Muscle of arm (tissue), 12 donors: Measurements from ENCODE around the gene RBM4B. TPM values are rescaled to one million over a fixed set of nuclear protein-coding genes. Genes with fewer than 3 reads are reported as not detected.
"Not testable (repeated sequence)": the region's sequence is repeated elsewhere in the genome, so short reads cannot be mapped to it uniquely, and the experiment has no call there.

Source experiments
- DNase-seq: peaks from one replicate; pipeline ENCODE4 v3.0.0-alpha.2; 2013
- polyA plus RNA-seq, 12 donors: library from polyadenylated mRNA; unstranded; fragments of 120-200 nt; gene quantifications; one replicate each; pipeline ENCODE4 v1.2.1, GENCODE V29; 2013; ENCODE audit not compliant: insufficient read length in 12 of 12

Gene RBM4B
- polyA plus RNA-seq, 12 donors = 29.2 to 54.5 (median 34.5) TPM; not detected in 1

DNA sequence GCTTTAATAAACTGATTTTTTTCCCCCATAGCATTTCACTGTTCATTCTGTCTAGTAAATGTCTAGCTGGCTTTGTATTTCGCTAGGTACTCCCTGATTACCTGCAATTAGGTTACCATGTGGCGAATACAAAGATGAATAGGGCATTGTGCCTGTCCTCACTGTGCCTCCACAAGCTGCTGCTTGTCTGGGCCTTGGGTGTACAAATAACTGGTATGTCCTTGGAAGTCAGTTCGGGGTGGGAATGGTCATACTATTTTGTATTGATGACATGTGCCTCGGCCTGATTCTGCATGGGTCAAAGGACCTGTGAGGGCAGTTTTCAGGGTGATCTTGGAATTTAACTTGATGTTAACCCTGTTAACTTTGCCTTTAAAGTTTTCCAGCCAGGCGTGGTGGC, 27.8 kb downstream of the RBM4B start:
- DNase-seq = no peak

DNA sequence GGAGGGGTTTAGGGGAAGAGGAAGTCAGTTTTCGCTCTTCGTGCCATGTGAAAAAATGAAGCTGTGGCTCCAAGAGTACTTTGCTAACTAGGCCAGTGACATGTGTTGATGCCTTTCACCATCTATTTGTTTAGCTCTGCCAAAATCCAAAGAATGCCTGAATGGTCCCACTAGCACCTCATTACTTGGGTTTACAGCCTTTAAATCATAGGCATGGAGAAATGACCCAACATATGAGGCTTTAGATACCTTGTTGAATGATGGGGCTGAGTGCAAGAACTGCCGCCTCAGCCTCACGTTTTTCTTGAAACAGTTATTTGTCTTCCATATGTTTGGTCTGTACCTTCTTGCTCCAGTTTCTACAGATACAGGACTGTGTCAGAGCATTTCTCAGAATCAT, 30.9 kb downstream of the RBM4B start:
- DNase-seq = no peak

DNA sequence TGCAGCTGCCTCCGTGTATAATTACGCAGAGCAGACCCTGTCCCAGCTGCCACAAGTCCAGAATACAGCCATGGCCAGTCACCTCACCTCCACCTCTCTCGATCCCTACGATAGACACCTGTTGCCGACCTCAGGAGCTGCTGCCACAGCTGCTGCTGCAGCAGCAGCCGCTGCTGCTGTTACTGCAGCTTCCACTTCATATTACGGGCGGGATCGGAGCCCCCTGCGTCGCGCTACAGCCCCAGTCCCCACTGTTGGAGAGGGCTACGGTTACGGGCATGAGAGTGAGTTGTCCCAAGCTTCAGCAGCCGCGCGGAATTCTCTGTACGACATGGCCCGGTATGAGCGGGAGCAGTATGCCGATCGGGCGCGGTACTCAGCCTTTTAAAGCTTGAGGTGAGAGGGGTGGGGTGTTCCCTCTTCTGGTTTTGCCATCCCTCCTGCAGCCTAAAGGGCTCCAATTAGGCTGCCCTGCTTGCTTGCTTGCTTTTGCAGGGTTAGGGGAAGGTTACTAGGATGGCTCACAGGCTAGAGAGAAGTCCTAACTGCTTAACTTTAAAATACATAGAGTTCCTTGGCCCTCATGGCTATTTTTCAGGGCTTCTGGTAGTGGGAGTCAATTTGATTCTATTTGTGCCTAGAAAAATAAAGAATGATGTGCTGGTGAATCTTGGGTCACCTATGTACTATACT, 33.8 kb downstream of the RBM4B start:
- DNase-seq = no peak

DNA sequence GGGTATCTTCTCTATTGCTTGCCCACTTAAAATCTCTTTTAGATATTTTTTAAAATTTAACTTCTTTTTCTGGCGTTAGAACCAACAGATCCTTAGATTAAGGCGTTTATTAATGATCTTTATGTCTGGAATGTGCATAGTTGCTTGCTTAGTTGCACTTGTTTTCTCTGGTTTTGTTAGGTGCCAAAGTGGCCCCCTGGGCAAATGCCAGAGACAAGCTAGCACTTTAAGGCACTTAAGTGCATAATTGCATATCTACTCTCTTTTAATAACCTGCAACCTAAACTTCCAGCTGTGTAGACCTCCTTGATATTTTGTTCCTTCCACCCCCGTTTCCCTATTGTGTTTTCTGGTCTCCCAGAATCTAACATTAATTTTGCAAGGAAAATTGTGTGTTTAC, 35.9 kb downstream of the RBM4B start:
- no peak for DNase-seq

DNA sequence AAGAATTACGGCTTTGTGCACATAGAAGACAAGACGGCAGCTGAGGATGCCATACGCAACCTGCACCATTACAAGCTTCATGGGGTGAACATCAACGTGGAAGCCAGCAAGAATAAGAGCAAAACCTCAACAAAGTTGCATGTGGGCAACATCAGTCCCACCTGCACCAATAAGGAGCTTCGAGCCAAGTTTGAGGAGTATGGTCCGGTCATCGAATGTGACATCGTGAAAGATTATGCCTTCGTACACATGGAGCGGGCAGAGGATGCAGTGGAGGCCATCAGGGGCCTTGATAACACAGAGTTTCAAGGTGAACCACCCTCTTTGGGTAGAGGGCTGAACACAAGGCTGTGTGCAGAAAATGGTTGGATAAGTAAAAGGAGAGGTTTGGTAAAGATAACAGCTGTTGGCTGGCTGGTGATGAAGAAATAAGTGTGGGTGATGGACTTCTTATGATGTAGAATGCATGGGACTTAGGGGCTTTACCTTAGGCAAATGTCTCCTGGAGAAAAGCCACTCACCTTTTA, 37.8 kb downstream of the RBM4B start:
- DNase-seq = not testable (repeated sequence)

DNA sequence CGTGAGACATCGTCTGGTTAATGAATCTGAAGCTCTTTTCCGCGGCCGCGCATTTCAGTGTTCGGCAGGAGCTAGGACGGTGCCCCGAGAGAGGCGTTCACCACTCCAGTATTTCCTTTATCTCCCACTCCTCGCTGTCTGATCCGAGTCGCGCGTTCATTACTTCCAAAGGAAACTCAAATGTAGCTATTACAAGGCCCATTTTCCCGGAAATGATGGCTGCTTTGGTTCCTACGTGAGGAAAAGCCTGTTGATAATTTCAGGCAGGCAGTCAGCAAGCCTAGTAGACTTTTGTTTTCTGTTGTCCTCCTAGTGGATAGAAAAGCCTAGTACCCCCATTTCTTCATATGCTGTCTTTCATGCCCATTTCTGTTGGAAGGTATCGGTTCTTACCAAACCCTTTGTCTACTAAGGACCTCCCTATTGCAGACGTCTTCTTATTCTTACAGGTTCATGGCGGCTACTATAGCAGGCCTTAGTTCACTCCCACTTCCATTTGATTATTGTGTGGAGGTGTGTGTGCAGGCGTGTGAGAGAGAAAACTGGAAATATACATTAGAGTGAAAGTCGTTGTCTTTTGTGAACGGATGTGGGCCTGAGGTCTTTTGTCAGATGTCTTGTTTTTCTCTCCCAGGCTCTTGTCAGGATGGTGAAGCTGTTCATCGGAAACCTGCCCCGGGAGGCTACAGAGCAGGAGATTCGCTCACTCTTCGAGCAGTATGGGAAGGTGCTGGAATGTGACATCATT, 38.4 kb downstream of the RBM4B start:
- peak; percentile 52 for DNase-seq

DNA sequence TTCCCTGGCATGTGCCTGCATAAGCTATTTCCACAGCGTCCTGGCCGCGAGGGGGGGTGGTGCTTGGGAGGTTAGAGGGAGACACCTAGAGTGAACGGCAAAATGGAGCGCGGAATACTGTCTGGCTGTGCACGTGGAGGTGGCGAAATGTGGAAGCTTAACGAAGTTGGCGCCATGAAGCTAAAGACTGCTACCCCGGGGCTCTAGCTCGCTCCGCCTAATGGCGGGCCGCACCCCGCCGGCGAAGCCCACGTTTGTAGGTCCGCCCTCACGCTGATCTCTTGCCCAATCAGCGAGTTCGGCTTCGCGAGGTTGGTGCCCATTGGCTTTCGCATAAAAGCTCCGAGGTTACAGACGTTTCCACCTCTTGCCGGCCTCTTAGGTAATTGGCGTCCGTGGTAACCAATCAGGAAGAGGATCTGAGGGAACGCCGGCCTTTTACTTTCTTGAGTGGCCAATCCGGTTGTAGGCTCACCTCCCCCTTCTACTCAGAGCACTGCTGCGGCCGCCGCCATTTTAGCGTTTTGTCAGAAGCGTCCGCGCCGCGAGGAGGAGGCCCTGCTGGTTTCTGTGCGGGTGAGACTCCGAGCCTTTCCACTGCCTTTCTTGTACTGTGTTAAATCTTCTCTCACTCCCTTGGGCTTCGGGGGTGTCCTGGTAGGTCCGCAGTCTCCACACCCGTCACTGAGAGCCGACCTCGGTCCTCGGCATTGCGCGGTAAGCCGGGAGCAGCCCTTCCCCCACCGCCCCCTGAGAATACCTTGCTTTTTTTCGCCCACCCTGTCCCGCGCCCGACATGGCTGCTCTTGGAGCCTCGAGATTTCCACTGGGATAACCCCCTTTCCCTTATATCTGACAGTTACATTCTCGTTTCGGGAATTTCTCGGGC, 39.3 kb downstream of the RBM4B start, which contains the start of gene RBM4:
TSS of gene RBM4 (plus strand) at position 527 of the 889 bp plus-strand sequence. CDS start 1,009 bp downstream, outside the sequence.
- peak; percentile 100 for DNase-seq

DNA sequence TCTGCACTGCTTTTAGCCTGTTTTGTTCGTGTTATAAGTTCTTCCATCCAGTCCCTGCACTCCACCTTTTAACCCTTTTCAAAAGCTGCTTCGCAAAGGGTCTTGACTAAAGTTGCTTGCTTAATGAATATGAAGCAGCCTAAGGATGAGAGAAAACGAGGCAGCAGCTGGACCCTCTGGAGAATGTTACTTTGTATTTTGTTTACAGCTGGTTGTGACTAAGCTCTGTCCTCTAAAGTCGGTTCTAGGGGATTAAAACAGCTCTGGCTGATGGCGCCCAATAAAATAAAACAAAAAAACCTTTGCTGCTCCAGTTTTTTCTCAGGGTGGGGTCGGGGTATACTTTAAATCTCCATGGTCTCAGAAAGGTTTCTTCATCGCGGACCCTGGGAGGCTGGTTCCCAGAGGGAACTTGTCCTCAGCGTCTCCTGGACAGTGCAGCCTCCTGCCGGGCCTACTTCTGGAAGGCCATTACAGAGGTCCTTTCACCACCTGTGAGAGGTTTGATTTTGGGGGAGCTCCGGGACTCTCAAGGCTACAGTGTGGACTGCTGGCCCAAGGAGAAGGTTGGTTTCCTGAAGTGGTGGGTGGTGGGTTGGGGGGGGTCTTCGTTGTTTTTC, 40.0 kb downstream of the RBM4B start:
- no peak for DNase-seq

DNA sequence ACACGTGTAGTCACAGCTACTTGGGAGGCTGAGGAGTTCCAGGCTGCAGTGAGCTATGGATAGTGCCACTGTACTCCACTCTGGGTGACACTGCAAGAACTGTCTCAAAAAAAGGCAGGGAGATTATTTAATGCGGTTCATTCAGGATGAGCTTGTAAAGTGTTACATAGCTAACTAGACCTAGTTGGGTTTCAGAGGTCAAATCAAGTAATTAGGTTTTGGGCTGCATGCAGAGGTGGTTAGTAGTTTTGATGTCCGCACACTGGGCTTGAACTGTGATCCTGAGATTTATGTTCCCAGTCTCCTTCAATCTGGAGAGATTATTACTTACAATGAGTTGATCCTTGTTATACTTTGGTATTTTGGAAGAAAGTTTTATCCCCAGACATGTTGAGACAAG, 41.3 kb downstream of the RBM4B start:
- DNase-seq = no peak

DNA sequence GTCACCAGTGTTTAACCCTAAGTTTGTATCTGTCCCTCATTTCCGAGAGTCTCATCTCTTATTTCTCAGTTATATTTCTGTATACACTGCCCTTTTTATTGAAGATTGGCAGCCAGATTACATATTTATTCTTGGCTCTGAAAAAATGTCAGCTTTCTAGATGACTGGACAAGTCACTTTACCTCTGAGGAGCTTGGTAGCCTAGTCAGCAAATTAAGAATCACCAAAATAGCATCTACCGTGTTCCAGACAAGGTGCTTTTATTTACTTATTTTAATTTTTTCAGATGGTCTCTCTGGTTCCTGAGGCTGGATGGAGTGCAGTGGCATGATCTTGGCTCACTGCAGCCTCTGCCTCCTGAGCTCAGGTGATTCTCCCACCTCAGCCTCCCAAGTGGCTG, 44.7 kb downstream of the RBM4B start:
- DNase-seq = no peak

DNA sequence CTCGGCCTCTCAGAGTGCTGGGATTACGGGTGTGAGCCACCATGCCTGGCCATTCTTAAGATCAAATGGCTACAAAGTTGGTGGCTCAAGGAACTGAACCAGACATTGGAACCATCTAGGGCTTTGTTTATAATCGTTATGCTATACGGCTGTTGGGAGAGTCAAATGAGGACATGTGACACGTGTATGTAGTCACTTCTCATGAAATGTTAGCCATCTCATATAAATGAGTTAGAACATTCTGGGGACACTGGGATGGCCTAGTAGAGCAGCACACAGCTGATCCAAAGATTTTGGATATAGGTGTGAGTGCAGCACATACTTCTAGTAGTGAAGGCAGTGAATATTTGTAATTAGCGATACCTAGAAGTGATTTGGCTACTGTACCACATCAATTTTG, 45.8 kb downstream of the RBM4B start:
- no peak for DNase-seq

DNA sequence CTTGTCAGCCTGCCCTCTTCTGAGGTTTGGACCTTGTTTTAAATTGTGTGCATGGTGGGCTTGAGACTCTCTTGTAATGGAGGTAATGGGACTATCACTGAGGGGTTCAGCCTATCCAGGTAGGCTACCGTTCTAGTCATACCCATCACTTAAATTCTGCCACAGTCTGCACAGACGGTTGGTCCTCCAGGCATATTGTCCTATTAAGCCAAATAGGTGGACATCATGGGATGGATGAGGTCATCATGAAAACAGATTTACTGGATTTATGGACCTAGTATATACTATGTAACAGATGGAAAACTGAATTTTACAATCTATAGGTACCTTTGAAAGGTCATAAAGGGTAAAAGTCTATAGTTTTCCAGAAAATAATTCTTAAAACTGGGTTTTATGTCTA, 48.3 kb downstream of the RBM4B start:
- DNase-seq = no peak

DNA sequence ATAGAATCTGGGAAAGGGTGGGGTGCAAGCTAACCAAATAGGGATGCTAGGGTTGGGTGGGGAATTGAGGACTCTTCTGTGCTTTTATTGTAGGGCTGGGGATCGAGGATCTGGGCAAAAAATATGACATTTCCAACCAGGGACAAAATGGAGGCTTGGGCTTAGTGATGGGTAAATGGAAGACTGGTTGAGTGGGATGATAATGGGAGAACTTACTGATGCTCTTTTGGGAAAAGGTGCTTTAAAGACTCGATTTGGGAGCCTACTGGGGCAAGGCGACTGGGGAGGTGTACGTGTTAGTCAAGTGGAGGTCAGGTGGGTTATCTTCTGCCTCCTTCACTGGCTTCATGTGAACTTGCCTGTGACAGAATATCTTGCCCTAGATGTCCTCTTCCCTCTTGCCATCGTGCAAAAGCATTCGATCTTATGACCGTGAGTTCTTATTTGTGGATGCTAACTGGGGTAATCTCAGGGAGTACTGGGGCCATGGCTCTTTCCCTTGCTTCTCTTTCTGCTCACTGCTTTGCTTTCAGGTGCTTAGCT, 49.6 kb downstream of the RBM4B start:
- no peak for DNase-seq

DNA sequence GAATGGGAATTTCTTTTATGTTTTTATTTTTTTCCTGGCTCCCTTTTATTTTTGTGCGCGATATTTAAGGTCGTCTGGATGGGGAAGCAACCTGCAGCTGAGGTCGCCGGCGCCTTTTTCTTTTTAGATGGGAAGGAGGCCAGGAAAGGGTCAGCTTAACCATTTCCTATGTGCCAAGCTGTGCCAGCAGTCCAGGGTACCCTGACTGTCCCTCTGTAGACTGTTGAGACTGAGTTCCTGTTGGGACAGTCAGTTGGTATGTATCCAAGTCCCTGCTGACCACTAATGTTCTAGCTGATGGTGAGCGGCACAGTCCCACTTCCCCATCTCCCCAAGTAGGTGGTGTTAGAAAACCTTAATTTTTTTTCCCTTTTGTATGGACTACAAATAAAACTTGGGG, 50.8 kb downstream of the RBM4B start:
- no peak for DNase-seq

DNA sequence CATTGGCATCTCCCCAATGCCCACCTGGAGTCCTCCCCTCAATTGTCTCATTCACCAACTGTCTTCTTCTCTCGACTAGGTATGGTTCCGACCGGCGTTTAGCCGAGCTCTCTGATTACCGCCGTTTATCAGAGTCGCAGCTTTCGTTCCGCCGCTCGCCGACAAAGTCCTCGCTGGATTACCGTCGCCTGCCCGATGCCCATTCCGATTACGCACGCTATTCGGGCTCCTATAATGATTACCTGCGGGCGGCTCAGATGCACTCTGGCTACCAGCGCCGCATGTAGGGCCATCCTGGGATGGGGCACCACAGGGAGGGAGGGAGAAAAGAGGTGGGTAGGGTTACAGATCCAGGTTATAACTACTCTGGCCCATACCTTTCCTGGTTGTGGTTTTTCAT, 51.3 kb downstream of the RBM4B start:
- DNase-seq = no peak

DNA sequence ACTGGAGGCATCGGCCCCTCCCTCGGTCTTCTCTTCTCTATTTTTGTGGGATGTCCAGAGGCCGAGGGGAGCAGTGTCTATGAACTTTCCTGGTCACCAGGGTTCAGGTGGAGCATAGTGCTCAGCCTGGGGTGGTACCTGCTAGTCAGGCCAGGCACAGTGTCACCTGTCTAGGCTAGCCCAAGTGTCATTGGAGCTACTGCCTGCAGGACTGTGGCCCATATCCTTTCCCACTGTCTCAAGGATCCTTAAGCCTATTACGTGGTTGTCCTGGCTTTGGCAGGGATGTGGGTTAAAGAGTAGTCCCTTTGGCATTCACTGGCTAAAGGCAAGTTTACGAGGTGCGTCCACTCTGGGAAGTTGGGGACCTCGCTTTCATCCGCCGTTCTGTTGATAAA, 51.9 kb downstream of the RBM4B start:
- no peak for DNase-seq

DNA sequence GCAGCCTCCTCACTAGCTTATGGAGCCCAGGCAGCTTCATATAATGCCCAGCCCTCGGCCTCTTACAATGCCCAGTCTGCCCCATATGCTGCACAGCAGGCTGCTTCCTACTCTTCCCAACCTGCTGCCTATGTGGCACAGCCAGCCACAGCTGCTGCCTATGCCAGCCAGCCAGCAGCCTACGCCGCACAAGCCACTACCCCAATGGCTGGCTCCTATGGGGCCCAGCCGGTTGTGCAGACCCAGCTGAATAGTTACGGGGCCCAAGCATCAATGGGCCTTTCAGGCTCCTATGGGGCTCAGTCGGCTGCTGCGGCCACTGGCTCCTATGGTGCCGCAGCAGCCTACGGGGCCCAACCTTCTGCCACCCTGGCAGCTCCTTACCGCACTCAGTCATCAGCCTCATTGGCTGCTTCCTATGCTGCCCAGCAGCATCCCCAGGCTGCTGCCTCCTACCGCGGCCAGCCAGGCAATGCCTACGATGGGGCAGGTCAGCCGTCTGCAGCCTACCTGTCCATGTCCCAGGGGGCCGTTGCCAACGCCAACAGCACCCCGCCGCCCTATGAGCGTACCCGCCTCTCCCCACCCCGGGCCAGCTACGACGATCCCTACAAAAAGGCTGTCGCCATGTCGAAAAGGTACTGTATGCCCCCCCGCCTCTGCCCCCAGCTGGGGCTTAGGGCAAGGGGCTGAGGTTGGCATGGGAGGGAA, 52.5 kb downstream of the RBM4B start:
- no peak for DNase-seq

DNA sequence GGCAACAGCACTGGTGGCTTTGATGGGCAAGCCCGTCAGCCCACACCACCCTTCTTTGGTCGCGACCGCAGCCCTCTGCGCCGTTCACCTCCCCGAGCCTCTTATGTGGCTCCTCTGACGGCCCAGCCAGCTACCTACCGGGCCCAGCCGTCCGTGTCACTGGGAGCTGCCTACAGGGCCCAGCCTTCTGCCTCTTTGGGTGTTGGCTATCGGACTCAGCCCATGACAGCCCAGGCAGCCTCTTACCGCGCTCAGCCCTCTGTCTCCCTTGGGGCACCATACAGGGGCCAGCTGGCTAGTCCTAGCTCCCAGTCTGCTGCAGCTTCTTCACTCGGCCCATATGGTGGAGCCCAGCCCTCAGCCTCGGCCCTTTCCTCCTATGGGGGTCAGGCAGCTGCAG, 53.2 kb downstream of the RBM4B start:
- DNase-seq = no peak

DNA sequence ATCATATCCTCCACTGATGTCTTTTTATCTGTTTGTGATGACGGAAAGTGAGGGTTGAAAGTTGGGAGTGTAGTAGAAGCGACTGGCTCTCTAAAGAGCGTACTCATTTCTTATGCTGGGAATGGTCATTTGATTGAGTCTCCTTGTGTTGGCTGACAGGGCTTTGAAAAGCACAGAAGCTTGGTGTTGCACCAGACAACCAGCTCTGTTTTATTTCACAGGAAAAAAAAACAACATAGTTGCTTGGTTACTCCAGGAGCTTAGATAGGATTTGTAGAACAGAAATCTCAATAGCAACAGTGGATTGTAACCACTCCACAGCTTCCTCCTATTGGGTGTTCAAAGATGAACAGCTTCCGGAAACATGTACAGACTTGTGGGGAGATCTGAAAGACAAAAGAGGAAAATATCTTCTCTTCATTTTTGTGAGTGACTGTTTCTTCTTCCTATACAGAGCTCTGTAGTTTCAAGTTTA, 58.6 kb downstream of the RBM4B start:
- DNase-seq = no peak

DNA sequence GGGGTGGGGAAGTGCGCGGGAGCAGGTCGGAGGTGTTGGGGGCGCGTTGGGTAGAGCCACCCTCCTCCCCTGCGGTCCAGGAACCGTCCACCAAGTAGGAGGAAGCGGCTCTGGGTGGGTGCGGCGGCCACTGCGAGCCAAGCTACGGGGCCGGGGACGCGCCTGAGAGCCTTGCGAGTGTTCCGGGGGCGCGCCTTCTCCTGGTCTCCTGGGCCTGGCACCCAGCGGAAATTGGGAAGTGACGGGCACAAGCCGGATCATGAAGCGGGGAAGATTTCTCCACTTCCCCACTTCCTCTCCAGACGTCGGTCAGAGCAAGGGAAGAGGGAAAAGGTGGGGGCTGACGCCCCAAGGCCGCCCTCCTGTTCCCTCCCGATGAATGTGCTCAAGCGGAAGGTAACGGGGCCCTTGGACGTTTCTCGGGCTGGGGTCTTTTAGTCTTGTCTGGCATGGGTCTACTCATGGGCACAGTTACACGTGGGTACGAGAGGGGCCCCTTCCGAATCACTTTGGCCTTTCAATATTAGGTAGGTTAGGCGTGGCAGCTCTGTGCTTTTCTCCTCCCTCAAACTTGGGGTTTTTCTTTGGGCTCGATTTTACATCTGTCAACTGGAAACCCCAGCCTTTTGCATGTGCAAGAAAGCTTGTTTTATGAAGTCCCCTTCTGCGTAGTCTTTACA, 60.4 kb downstream of the RBM4B start:
- no peak for DNase-seq
